GM21423 (cell line): ENCODE measurements around the gene SLCO1A2.
"Not testable (repeated sequence)": the region's sequence is repeated elsewhere in the genome, so short reads cannot be mapped to it uniquely, and the experiment has no call there.

Experiments used
- ATAC-seq: cut with Tn5 transposase; IDR thresholded peaks from one replicate; pipeline ENCODE4 v1.9.1; 2021; ENCODE audit warnings: mild to moderate bottlenecking, moderate library complexity; ENCODE audit not compliant: unreplicated experiment

Gene SLCO1A2, protein sequence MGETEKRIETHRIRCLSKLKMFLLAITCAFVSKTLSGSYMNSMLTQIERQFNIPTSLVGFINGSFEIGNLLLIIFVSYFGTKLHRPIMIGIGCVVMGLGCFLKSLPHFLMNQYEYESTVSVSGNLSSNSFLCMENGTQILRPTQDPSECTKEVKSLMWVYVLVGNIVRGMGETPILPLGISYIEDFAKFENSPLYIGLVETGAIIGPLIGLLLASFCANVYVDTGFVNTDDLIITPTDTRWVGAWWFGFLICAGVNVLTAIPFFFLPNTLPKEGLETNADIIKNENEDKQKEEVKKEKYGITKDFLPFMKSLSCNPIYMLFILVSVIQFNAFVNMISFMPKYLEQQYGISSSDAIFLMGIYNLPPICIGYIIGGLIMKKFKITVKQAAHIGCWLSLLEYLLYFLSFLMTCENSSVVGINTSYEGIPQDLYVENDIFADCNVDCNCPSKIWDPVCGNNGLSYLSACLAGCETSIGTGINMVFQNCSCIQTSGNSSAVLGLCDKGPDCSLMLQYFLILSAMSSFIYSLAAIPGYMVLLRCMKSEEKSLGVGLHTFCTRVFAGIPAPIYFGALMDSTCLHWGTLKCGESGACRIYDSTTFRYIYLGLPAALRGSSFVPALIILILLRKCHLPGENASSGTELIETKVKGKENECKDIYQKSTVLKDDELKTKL

DNA sequence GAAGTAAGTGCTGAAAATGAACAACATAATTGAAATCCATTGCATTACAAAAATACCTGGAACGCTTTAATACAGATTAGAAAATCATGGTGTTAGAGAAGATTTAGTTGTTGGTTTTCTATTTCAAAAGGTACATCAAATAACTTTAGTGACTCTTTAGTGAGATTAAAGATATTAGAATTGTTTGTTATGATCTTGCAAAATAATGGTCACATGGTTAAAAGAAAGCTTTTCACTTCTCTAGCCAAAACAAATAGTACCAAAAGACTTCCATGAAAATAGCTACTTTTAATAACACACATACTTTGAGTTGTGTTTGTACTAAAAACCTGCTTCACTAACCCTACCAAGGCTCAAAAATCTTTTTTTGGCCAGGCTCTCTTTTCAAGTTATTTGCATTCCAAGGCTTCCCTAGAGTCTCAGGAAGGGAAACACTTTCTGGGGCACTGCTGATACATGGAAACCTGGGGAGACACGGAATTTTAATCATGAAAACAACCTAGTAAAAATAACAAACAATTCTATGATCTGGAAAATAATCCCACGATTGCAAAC, at the start of gene SLCO1A2:
SLCO1A2 (minus strand) TSS at position 147 of the 555 bp plus-strand sequence. CDS start 270 bp downstream, outside the sequence.
- no peak for ATAC-seq

DNA sequence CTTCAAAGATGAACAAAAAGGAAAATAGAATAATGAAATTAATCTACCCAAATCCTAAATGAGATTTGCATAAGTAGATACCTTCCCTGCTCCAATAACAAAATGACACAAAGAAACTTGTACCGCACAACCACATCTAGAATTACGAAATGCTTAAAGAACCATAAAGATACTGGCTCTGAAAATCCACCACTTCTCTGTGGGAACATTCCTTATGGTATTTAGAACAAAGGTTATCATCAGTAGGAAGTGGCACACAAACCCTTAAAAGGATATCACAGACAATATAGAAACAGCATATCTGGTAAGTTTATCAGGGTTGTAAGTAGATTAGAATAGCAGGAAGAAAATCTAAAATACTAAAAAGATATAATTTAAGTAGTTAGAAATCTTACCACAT, 49.5 kb upstream of the SLCO1A2 start:
- ATAC-seq: no peak

DNA sequence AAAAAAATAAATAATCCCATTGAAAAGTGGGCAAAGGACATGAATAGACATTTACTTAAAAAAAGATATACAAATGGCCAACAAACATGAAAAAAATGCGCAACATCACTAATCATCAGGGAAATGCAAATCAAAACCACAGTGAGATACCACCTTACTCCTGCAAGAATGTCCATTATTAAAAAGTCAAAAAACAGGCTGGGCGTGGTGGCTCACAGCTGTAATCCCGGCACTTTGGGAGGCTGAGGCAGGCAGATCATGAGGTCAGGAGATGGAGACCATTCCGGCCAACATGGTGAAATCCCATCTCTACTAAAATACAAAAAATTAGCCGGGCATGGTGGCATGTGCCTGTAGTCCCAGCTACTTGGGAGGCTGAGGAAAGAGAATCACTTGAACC, 46.6 kb upstream of the SLCO1A2 start:
- ATAC-seq: not testable (repeated sequence)

DNA sequence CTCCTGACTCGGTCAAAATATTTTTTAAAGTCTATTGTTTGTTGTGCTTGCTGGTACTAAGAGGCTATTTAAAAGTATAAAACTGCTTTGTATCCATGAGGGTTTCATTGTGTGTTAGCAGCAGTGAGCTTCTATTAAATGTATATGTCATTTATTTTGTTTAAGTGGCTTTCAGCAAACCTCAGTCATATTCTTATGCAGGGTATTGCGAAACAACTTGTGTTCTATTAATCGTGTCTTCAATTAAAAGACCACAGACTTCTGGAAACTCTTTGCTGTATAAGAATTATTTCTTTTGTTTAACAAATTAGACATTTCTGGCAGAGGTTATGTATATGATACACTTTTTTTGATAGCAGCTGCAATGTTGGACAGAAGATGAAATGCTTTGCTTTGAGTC, 44.5 kb upstream of the SLCO1A2 start:
- no peak for ATAC-seq

DNA sequence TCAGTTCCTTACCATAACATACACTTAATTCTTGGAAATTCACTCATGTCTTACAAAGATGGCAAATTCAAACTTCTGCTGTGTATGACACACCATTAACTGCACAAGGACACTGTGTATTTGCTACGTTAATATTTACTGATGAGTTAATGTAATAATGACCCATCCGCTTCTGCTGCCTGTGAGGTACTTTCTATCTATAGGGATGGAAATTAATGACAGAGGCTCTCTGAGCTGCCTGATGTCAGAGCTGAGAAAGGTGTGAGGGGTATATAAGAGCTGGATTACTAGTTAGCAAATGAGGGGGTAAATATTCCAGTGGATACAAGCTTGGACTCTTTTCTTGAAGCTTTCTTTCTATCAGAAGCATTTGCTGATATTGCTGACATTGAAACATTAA, 37.9 kb upstream of the SLCO1A2 start, which contains the start of gene IAPP:
IAPP (plus strand) TSS at position 301 of the 400 bp plus-strand sequence. CDS start 450 bp downstream, outside the sequence.
- no peak for ATAC-seq

DNA sequence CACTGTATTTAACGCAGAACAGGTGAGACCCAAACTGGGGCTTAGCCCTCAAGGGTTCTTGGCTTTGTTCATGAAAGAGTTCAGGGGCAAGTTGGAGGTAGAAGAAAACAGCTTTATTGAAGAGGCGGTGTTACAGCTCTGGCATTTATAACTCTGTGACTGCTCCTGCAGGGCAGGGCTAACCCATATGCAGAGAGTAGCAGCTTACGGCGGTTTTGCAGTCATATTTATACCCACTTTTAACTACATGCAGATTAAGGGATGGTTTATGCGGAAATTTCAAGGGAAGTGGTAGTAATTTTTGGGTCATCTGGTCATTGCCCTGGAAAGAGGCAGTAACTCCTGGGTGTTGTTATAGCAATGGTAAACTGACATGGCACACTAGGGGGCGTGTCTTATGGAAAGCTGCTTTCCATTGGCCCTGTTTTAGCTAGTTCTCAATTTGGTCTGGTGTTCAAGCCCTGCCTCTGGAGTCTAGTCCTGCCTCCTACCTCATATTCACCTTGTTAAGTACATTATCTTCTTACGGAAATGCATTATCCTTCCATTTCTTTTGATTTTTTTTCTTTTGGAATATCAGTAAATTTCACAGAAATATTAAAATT, 36.2 kb upstream of the SLCO1A2 start:
- no peak for ATAC-seq

DNA sequence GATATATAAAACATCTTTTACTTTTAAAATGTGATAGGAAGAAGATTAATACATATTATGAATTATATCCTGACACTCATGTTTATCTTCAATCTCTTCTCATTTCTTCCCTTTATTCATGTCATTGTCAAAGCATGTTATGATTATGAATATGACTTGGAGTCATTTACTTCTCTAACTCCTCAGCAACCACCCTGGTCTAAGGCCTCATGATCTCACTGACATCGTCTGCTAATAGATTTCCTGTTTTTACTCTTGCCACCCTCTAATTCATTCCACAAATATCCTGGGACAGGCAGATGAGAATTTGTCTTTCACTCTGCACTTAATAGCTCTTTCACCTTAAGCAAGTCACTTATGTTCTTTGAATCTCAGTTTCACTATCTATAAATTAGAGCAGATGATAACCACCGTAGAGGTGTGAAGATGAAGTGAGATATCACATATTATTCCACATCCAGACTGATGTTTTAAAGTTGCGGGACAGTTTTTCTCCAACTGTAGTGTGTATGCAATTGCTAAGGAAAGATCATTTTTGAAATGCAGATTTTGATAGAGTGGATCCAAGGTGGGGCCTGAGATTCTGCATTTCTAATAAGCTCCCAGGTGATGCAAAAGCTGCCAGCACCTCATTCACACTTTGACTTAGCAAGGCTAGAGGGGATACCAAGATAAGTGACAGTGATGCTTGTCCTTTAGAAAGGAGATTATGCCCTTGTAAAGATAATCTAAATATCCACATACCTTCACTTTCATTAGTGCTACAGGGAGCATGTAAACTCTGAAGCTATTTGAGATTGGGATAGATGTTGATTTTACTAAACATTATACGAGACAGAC, 34.6 kb upstream of the SLCO1A2 start:
- ATAC-seq: no peak

DNA sequence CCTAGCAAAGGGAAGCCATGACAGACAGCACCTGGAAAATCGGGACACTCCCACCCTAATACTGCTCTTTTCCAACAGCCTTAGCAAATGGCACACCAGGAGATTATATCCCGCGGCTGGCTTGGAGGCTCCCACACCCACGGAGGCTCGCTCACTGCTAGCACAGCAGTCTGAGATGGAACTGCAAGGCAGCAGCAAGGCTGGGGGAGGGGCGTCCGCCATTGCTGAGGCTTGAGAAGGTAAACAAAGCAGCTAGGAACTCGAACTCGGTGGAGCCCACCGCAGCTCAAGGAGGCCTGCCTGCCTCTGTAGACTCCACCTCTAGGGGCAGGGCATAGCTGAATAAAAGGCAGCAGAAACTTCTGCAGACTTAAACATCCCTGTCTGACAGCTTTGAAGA, 25.9 kb upstream of the SLCO1A2 start:
- not testable (repeated sequence) for ATAC-seq

DNA sequence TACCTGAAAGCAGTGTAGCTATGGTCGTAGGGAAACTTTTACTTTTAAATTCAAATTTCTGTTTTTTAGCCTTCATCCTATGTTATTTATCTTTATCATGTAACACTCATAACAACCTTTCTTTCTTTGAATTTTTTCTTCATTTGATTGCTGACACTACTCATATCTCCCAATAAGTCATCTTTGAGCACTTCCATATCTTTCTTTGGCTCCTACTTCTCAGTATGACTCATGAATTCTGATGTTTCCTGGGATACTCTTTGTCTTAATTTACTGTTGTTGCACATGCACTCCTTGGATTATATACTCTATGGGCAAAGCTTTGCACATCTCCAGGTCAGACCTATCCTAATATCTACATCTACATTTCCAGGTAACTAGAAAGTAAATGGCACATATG, 19.9 kb upstream of the SLCO1A2 start:
- no peak for ATAC-seq

DNA sequence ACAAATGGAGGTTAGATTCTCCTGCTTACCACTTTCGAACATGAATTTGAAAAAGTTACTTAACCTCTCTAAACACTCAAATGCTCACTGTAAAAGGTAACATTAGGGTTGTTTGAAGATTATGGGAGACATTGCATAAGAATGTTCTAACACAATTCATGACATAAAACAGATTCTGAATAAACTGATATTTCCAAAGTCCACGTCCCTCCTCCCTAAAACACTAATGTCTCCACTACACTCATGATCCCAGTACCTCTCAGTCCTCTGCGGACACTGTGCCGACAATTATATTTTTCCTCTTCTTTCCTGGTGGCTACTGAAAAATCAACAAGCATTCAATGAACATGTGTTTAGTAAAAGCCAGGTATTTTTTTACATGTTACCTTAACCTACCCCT, 19.2 kb upstream of the SLCO1A2 start:
- no peak for ATAC-seq

DNA sequence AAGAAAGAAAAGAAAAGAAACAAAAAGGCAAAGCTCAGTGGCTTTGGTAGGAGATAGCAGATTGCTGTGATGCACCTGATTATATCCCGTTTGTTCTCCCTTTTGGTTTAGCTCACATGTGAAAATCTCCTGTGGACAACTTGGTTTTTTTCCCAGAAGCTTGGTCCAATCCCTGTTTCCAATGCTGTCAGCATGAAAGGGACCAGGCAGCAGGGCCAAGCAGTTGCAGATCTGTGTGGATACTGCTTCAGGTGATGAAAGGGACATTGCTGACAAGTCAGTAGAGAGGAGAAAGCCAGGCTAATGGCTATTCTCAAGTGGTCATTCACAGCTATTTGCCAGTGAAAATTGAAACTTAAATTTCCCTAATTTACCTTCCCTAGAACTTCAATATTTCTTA, 18.8 kb upstream of the SLCO1A2 start:
- no peak for ATAC-seq

DNA sequence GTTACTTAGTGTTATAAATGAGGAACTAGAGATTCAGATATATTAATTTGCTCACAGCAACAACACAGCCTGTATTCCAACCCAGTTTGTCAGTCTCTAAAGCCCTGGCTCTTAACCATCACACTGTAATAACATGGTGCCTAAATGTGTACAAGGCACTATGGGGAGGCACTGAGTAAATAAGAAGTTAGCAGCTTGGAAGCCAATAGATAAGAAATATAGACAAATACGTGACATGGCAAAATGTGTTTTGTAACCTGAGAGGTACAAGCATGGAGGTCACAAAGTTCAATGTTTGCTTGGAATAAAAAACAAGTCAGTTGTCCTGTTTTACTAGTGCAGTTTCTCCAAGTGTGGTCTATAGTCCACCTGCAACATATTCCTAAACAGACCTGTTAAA, 16.3 kb upstream of the SLCO1A2 start:
- ATAC-seq: no peak

DNA sequence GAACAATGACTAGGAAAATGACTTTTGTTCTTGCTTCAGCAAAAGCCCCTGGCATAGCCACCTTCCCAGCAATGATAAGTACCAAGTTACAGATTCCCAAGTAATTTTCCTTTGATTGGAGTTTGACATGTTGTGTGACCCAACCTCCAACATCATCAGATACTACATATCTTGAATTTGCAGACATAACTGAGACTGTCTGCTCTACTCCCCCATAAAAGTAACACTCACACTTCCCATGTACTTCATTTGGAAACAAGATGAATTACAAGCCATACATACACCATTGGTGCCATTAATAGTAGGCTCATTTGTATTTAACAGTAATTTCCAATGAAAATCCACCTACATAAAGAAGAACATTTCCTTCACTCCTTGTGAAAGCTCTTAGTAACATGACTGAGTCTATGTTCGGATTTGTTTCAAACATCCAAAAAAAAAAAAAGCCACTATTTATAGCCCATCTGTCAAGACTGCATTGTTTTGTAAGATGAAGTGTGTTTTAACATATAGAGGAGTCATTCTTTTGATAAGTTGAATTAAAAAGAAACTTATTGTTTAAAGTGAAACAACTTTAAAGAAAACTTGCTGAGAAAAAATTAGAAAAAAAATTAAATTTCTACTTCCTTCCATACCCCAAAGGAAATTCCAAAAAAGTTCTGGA, 12.0 kb upstream of the SLCO1A2 start:
- ATAC-seq: no peak

DNA sequence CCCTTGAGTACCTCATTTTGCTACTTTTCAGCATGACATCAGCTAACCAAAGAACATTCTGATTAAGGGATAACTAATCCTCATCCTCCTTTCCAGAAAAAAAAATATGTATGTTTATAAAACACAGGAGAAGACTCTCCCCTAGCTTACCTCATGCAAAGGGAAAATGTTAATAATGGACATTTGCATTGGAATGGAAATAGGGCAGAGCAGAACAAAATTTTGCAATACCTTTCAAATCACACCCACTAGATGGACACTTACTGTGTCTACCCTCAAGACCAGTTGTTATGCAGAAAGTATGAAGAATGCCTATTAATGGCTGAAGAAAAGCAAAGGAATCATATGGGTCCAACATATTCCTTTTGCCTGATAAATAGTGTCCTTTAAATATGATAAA, 8.9 kb upstream of the SLCO1A2 start:
- ATAC-seq: no peak

DNA sequence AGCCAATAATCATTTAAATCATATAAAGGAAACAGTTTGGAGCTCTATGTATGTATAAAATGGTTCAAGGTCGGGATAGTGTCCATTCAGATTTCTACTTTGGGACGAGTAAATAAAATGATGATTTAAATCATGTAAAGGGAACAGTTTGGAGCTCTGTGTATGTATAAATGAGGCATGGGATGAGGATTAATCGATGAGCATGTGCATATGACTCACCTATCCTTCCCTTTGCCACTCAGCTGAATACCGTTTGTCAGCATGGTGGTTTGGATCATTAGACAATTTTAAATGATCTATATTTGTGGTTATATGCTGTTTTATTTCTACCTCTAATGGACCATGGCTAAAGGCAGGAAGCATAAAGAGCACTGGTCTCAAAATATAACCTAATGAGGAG, 7.1 kb upstream of the SLCO1A2 start:
- no peak for ATAC-seq

DNA sequence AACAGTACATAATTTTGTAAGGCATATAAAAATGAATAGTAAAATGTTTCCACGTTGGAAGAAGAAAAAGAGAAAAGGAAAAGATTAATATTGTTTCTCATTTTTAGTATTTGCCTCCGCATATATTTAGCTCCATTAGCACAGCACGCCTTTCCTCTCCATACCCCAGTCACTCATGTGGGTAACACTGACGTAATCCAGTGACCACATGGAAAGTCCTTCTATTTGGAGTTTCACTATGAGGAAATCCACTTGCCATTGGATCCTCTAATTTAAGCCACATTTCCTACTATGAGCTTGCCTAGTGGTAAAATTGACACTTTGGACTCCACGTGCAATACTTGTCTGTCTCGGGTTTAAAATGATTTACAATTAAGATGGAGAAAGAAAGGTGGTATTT, 5.7 kb upstream of the SLCO1A2 start:
- no peak for ATAC-seq

DNA sequence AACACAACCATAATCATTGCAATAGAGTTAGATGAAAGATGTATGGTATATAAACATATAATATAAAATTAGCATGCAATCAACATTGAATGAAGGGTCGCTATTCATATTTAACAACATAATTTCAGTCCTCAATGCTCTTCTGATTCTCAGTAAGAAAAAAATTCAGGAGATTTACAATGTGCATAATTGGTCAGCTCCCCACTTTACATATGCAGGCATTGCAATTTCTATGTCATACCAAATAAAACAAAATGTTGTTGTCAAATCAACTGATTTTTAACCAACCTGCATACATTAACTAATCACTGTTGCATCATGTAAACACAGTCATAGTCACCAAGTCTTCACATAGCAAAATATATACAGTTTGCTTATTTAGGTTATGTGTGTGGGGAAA, 5.2 kb upstream of the SLCO1A2 start:
- ATAC-seq: no peak

DNA sequence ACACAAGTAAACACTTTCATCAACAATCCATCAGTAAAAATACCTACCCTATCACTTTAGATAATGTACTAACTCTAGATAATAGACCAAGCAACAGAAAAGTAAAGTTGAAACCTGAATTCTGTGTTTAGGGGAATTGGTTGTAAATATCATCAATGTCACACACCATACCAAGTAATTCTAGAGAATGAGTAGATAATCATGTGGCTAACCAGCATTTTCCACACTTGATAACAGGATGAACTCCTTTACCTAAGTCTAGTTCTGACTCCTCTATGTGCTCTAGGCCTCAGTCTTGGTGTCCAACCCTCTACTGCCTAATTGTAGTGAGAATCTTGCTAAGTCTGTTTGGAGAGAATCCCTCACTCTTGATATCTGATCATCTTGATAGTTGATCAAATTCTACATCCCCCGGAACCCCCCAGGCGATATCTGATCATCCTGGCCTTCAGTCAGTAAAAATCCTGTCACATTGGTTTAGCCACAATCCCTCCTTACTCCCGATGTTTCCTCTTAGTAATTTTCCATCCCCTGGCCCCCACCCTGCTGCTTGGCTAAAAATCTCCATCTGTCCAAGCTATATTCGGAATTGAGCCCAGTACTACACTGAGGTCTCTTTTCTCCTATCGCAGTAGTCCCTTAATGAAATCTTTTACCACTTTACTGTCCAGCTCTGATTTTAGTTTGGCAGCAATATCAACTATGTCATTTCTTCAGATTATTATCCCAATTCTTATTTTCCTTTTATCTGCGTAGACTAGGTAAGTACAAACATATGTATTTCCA, 3.4 kb upstream of the SLCO1A2 start:
- no peak for ATAC-seq

DNA sequence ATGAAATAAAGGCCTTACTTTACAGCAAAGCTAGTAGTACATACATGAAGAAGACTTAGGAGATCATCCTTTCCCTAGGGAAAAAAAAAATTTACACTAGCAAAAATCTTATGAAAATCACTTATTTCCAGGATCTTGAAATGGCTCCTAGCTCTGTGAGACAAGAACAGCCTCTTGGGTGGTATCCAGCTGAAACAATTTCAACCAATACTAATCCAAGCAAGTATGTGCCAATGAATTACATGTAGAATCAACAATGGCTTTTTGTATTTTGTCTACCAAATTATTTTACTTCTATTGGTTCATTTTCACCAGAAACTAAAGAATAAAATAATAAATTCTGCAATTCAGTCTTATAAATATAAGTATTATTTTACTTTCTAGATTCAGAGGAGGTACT, 2.7 kb upstream of the SLCO1A2 start:
- ATAC-seq: no peak
